Measurements from ENCODE around the gene PRRT2.
A peak's percentile ranks its signal among the peaks of the same experiment; 100 is the strongest.
"Not testable (repeated sequence)": the region's sequence is repeated elsewhere in the genome, so short reads cannot be mapped to it uniquely, and the experiment has no call there.

PRRT2 gene

GRCh38 chr16:29790949-29791844 is 20.8 kb upstream of the PRRT2 start:
- no peak for DNase-seq (ENCODE audit: low read depth)

DNA sequence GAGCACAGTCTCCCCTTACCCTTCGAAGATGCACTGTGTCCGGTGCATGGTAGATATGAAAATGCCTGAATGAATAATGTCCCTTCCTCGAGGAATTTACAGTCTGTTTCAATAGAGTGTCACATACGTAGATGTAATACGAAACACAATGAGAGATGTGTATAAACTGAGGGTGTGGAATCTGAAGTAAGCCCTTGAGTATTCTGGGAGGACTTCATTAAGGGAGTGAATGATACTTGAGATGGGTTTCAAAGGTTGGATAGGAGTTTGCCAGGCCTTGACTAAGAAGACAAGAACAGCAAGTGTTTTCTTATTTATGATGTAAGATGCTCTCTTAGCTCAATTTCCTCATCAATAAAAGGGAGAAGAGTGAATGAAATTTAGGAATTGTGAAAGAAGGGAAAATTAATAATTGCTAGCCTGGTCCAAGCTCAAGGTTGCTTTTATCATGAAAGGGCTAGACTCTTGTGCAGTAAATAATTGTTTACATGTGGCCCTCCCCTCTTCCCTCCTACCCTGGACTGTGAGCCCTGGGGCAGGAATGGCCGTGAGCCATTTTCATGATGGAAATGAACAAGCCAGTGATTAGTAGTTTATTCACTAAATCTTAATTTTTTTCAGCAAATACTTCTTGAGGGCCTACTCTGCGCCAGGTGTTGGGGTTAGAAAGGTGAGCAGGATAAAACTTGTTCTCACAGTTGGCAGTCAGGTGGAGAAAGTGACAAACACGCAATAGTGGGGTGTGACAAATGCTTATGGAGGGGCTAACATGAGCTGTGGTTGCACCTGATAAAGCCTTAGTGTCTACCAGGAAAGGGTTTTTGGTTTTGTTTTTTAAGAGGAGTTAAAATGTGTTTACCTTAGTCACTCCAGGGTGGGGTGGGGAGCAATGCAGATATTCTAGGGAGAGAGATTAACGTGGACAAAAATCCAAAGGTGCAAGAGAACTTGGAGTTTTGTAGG is 19.9 kb upstream of the PRRT2 start:
- DNase-seq (ENCODE audit: low read depth), result no peak

DNA sequence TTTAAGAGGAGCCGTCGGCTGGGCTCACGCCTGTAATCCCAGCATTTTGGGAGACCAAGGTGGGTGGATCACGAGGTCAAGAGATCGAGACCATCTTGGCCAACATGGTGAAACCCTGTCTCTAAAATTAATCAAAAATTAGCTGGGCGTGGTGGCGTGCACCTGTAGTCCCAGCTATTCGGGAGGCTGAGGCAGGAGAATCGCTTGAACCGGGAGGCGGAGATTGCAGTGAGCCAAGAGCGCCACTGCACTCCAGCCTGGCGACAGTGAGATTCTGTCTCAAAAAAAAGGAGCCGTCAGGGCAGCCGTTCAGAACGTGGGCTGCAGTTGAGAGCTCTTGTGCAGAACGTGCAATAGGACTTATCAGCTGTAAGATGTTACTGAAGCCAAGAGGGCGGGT is 18.8 kb upstream of the PRRT2 start:
- DNase-seq (ENCODE audit: low read depth), result not testable (repeated sequence)

DNA sequence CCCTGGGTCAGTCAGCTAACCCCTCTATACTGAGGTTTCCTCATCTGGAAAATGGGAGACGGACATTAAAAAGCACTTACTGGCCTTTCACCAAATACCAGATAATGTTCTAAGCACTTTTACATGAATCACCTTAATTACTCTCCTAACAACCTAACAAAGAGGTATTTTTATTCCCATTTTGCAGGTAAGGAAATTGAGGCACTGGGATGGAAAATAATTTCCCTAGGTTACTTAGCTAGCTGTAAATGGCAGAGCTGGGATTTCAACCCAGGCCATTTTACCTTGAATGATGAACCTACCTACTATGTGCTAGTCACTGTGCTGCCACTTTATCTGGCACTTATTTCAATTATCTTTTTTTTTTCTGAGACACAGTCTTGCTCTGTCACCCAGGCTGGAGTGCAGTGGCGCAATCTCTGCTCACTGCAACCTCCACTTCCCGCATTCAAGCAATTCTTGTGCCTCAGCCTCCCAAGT is 17.7 kb upstream of the PRRT2 start:
- DNase-seq (ENCODE audit: low read depth), result no peak

GRCh38 chr16:29802416-29802935 is 9.5 kb upstream of the PRRT2 start:
- DNase-seq (ENCODE audit: low read depth), result no peak

DNA sequence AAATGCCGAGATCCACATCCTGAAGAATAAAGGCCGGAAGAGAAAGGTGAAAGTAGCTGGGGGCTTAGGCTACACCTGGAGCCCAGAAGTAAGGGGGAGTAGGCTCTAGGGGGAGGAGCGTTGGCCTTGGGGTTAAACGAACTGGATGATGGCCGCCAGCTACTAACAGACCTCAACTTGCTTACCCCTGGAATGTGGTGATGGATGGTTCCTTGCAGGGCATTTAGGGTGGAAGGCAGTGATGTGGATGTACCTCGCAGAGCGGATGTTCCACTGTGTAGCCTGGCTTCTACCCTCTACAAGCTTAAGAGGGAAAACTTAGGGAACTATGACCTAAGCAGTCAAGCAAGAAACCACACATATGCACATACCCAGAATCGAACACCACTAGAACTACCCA is 8.0 kb upstream of the PRRT2 start:
- no peak for DNase-seq (ENCODE audit: low read depth)

GRCh38 chr16:29804455-29805231 is 7.3 kb upstream of the PRRT2 start:
- DNase-seq (ENCODE audit: low read depth), result no peak

DNA sequence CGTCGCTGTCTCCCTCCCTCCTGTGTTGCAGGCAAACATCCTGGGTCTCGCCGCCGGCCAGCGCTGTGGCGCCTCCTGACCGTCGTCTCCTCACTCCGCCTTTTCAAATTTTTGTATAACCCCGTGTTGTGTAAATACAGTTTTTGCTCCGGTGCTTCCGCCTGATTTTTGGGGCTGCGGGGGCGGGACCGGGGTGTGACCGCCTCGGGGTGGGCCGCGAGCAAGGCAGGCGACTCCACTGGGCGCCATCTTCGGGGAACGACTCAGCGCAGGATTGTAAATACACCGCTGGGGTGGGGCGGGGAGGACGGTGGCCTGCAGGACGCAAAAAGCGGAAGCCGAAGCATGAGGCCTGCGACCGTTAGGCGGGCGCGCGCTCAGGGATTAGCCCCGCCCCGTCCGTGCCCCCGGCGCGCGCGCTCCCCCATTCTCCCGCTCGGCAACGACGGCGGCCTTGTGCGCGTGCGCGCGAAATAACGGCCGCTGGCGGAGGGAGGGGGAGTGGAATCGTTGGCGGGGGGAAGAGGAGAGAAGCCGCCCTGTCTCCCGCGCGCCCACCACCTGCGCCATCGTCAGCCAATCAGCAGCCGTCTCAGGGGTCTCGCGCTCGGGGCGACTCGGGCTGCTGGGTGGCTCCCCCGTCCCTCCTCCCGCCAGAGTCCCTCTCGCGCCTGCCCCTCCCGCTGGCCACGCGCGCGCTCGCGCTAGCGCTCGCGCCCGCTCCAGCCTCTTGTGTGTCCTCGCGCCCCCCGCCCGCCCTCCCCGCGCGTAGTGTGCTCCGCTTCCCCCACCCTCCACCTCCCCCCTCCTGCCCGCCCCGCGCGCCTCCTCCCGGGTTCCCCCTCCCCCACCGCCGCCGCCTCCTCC is 6.5 kb upstream of the PRRT2 start:
- DNase-seq (ENCODE audit: low read depth), result peak; percentile 98

DNA sequence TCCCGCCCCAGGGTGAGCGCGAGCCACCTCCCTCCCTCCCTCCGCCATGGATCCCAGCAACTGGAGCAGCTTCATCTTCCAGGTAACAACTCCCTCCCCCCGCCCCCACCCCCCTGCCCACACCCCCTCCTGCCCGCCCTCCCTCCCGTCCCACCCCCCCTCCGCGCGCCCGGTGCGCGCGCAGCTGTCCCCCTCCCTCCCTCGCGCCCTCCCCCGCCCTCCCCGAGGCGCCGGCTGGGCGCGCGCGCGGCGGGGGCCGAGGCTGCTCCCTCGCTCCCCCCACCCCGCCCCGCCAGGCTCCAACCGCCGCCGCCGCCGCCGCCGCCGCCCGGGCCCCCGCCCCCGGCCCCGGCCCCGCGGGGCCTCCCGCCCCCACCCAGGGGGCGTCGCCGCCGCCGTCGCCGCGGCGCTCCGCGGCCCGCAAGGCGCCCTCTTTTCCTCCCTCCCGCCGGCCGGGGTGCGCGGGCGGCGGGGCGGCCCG is 5.9 kb upstream of the PRRT2 start, which contains the start of gene MAZ:
Gene MAZ (plus strand): TSS at position 431 of the 481 bp plus-strand sequence. CDS start 173 bp downstream, outside the sequence.
- DNase-seq (ENCODE audit: low read depth), result peak; percentile 58

DNA sequence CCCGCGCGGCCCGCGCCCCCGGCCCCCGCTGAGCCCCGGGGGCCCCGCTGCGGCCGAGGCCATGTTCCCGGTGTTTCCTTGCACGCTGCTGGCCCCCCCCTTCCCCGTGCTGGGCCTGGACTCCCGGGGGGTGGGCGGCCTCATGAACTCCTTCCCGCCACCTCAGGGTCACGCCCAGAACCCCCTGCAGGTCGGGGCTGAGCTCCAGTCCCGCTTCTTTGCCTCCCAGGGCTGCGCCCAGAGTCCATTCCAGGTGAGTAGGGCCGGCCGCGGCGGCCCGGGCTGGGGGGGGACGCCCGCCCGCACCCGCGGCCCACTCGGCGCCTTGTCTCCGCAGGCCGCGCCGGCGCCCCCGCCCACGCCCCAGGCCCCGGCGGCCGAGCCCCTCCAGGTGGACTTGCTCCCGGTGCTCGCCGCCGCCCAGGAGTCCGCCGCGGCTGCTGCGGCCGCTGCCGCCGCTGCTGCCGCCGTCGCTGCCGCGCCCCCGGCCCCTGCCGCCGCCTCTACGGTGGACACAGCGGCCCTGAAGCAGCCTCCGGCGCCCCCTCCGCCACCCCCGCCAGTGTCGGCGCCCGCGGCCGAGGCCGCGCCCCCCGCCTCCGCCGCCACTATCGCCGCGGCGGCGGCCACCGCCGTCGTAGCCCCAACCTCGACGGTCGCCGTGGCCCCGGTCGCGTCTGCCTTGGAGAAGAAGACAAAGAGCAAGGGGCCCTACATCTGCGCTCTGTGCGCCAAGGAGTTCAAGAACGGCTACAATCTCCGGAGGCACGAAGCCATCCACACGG is 5.2 kb upstream of the PRRT2 start:
- no peak for DNase-seq (ENCODE audit: low read depth)

GRCh38 chr16:29807426-29808218 is 4.4 kb upstream of the PRRT2 start:
- peak; percentile 75 for DNase-seq (ENCODE audit: low read depth)

DNA sequence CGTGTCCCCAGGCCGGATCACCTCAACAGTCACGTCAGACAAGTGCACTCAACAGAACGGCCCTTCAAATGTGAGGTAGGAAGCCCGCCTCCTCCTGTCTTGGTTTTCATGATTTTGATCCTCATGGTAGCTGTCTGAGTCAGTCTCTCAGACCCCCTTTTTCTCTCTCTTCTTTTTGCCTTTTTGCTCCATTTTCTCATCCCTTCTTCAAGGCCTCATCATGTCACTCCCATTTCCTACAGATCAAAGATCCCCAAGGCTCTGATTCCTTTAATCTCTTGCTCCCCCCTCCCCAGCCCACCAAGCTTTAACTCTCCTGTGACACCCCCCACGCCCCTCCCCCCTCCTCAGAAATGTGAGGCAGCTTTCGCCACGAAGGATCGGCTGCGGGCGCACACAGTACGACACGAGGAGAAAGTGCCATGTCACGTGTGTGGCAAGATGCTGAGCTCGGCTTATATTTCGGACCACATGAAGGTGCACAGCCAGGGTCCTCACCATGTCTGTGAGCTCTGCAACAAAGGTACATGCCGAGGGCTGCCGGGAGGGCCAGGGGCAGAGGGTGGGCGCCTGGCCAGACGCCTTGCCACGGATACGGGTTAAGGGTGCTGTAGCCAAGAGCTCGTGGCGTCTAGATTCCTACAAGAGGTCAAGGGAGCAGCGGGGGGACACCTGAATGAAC is 3.6 kb upstream of the PRRT2 start:
- no peak for DNase-seq (ENCODE audit: low read depth)

DNA sequence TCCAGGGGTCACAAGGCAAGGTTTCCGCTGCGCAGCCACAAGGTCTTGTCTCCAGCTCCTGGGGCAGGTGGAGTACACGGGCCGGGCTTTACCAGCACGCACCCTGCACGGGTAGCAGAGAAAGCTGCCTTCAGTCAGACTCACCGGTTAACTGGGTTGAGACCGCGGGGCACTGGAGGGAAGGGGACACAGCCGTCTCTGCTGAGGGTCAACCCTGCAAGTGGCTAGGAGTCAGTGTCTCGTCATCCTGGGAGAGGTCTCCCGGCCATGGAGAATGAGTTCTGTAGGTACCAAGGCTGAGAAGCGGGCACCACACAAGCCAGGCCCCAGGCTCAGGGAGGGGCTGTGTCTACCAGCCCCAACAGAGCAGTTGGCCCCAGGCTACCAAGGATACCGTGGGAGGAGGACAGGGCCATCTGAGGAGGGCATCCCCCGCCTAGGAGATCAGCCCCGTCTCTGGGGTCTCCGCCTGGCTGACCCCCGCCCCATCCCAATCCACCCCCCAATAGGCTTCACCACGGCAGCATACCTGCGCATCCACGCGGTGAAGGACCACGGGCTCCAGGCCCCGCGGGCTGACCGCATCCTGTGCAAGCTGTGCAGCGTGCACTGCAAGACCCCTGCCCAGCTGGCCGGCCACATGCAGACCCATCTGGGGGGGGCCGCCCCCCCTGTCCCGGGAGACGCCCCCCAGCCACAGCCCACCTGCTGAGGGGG is 2.8 kb upstream of the PRRT2 start:
- no peak for DNase-seq (ENCODE audit: low read depth)

DNA sequence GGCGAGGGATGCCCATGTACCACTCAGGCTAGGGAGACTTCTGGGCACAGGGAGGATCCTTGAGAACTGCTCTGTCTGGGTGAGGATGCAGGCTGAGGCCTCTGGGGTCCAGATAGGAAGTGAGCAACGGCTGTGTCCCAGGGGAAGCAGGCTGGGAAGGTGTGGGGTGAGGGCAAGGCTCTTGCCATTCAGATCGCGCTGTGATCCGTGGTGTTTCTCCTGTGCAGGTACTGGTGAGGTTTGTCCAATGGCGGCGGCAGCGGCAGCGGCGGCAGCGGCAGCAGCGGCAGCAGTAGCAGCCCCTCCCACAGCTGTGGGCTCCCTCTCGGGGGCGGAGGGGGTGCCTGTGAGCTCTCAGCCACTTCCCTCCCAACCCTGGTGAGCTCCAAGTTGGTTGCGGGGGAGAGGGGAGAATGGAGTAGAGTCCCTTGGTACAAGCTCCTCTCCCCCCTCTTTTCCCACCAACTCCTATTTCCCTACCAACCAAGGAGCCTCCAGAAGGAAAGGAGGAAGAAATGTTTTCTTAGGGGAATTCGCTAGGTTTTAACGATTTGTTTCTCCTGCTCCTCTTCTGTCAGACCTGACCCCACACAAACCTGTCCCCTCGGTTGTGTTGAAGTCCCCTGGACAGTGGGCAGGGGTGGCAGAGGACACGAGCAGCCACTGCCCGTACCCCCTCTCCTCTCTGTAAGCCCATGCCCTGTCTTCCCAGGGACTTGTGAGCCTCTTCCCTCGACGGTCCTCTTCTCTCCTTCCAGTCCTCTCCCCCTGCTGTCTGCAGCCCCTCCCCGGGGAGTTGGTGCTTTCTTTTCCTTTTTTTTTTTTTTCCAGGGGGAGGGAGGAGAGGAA is 1.9 kb upstream of the PRRT2 start:
- no peak for DNase-seq (ENCODE audit: low read depth)

- no peak for DNase-seq (ENCODE audit: low read depth)
Observed at GRCh38 chr16:29810699-29811169, 1.3 kb upstream of the PRRT2 start.

- no peak for DNase-seq (ENCODE audit: low read depth)
Observed at GRCh38 chr16:29811170-29811895, 660 bp upstream of the PRRT2 start.
